Type B pancreatic cell (in vitro differentiated cells): ENCODE measurements around the gene GALM. TPM values are rescaled to one million over a fixed set of nuclear protein-coding genes. Genes with fewer than 3 reads are reported as not detected.
A peak's percentile ranks its signal among the peaks of the same experiment; 100 is the strongest.
"Not testable (repeated sequence)": the region's sequence is repeated elsewhere in the genome, so short reads cannot be mapped to it uniquely, and the experiment has no call there.

Experiments used
- DNase-seq: peaks from one replicate; pipeline ENCODE4 v3.0.0; 2021; ENCODE audit warnings: mixed read lengths; ENCODE audit not compliant: unreplicated experiment; ENCODE audit errors: extremely low spot score
- H3K27ac Mint-ChIP-seq: 2 replicates; pipeline ENCODE4 v1.8.0; 2021; ENCODE audit warnings: mild to moderate bottlenecking, mixed read lengths
- H3K27me3 Mint-ChIP-seq: 2 replicates; pipeline ENCODE4 v1.8.0; 2021; ENCODE audit warnings: mixed read lengths
- H3K36me3 Mint-ChIP-seq: 2 replicates; pipeline ENCODE4 v1.8.0; 2021; ENCODE audit warnings: mixed read lengths
- H3K4me1 Mint-ChIP-seq: one replicate; pipeline ENCODE4 v1.8.0; 2021; ENCODE audit warnings: mixed read lengths; ENCODE audit not compliant: unreplicated experiment
- H3K4me3 Mint-ChIP-seq: 2 replicates; pipeline ENCODE4 v1.8.0; 2021; ENCODE audit warnings: mild to moderate bottlenecking, mixed read lengths
- H3K9me3 Mint-ChIP-seq: 2 replicates; pipeline ENCODE4 v1.8.0; 2021; ENCODE audit warnings: mixed read lengths
- CTCF ChIP-seq: fragments of 200-600 bp; sonication (generic); conservative IDR thresholded peaks from 2 replicates; pipeline ENCODE4 v1.5.0; 2021; ENCODE audit warnings: antibody characterized with exemption, mild to moderate bottlenecking
- total RNA-seq: library from RNA; stranded (reverse); gene quantifications from 2 replicates; pipeline ENCODE4 v1.2.1, GENCODE V29; 2021; ENCODE audit warnings: low replicate concordance

Gene GALM
- total RNA-seq, 1 donor from 2014 or later, result 16.1 TPM

- Mint-ChIP-seq H3K9me3 (no peaks in the 10 kb centered on the region), H3K27me3 (no peaks in the 10 kb centered on the region), H3K4me3 (no peak overlapping the region), H3K27ac (no peak overlapping the region), H3K4me1 (peaks cover 14% of the 10 kb centered on the region), H3K36me3 (peaks cover 10% of the 10 kb centered on the region)
- TF ChIP-seq CTCF, result no peak
- no peak for DNase-seq
Measured at GRCh38 chr2:38731684-38732221, 65.8 kb downstream of the GALM start.

GRCh38 chr2:38733300-38733971 lies 67.5 kb downstream of the GALM start:
- peaks cover 17% of the 10 kb centered on the region for H3K36me3 Mint-ChIP-seq
- peaks cover 29% of the 10 kb centered on the region for H3K4me1 Mint-ChIP-seq
- DNase-seq, result no peak
- no peaks in the 10 kb centered on the region for H3K9me3 Mint-ChIP-seq
- no peak overlapping the region for H3K27ac Mint-ChIP-seq
- H3K4me3 Mint-ChIP-seq, result no peak overlapping the region
- no peak for TF ChIP-seq CTCF
- no peaks in the 10 kb centered on the region for H3K27me3 Mint-ChIP-seq

- no peak for TF ChIP-seq CTCF
- peaks cover 30% of the 10 kb centered on the region for H3K4me1 Mint-ChIP-seq
- H3K4me3 Mint-ChIP-seq, result no peak overlapping the region
- H3K36me3 Mint-ChIP-seq, result peaks cover 25% of the 10 kb centered on the region
- peak overlapping the region; percentile 48 for H3K27ac Mint-ChIP-seq
- no peaks in the 10 kb centered on the region for H3K9me3 Mint-ChIP-seq
- no peak for DNase-seq
- H3K27me3 Mint-ChIP-seq, result no peaks in the 10 kb centered on the region
Measured at GRCh38 chr2:38734299-38735058, 68.6 kb downstream of the GALM start.

GRCh38 chr2:38735999-38736320 lies 70.0 kb downstream of the GALM start:
- Mint-ChIP-seq H3K27ac (peak overlapping the region; percentile 98), H3K36me3 (peaks cover 29% of the 10 kb centered on the region), H3K4me1 (peaks cover 30% of the 10 kb centered on the region), H3K9me3 (no peaks in the 10 kb centered on the region), H3K4me3 (no peak overlapping the region), H3K27me3 (no peaks in the 10 kb centered on the region)
- no peak for TF ChIP-seq CTCF
- DNase-seq, result no peak

GRCh38 chr2:38737000-38737698 lies 71.2 kb downstream of the GALM start:
- Mint-ChIP-seq H3K27ac (peak overlapping the region; percentile 98), H3K4me1 (peaks cover 30% of the 10 kb centered on the region), H3K36me3 (peaks cover 31% of the 10 kb centered on the region)
- not testable (repeated sequence) for DNase-seq, H3K9me3 Mint-ChIP-seq, H3K4me3 Mint-ChIP-seq, H3K27me3 Mint-ChIP-seq
